Central memory CD4-positive, alpha-beta T cell (primary cell): ENCODE measurements around the gene ZNF638.

Experiments used
- DNase-seq: peaks from one replicate; pipeline ENCODE4 v3.0.0; 2022

The ZNF638 gene

DNA sequence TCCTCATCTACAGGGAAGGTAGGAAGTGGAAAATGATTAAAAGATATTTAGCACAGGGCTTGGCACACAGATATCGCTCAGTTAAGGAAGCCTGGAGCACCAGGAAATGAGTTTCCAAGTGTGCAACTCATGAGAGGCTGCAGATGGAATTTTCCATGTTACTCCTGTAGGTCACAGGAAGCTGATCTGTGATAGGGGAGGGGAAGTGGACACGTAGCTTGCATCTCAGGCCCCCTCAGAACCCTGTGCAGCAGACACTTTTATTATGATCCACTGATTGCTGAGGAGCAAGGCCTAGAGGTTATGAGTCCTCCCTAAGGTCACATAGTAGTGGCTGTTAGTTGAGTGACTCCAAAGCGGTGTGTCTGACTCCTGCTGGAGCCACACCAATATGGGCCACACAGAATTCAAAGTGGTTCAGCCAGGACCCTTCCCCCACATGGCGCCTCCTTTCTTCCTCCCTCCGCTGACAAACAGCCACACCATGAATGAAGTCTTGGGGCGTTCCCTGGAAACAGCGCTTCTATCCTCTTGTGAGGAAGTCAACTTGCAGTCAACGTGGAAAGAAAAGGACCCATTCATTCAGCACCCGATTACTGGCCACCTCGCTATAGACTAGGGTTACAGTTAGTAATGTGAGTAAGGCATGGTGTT is 143.3 kb downstream of the ZNF638 start:
- no peak for DNase-seq

- DNase-seq: no peak
Observed at GRCh38 chr2:71476495-71476894, 144.9 kb downstream of the ZNF638 start.

DNA sequence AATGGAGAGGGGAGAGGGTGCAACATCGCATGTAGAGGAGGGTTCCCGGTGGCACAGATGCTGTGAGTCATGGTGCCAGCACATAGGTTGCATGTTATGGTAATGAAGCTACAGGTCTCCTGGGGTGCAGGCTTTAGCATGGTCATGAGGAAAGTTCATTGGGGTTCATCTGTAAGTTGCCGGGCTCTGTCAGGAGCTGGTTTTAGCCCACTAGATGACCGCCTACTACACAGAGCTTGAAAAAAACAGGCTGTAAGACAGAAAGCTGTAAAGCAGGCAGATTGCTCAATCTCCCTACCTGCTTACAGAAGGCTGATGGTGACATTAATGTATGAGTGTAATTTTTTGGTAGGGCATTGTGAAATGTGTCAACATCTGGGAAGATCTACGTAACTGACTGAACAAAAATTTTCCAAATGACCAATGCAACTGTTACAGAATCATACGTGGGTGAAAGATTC is 145.7 kb downstream of the ZNF638 start:
- no peak for DNase-seq

DNA sequence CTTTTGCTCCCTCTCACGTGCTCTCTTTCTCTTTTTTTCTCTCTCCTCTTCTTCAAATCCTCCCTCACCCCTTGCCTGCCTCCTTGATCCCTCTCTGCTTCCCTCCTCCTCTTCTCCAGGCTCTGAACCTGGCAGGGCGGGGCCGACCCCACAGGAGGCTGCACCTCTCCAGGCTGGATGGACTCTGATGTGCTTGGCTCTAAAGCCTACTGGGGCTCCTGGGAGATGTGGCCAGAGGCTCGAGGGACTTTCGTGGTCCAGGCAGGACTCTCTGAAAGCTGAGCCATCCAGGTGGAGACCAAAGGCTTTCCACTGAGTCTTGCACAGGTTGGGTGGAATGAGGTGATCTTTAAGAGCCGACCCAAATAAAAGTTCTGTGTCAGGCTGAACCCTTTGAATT is 147.2 kb downstream of the ZNF638 start:
- DNase-seq: no peak

GRCh38 chr2:71479261-71479660 is 147.7 kb downstream of the ZNF638 start:
- DNase-seq: no peak

- DNase-seq: no peak
Observed at GRCh38 chr2:71481111-71481510, 149.5 kb downstream of the ZNF638 start.

DNA sequence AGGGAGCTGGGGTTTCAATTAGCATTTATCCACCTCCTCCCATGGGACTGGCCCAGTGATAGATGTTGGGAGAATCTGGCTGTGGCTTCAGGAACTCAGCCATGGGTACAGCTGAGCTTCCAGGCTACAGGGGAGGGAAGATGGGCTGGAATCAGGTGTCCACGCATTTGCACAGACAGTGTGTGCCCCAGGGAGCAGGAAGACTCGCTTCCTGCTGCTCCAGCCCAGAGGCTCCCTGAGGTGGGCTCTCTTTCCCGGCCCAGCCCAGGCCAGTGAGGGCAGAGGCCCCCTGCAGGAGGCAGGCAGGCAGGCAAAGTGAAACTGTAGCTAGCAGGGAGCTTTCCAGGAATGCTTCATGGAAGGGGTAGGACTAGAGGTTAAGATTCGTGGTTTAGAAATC is 150.5 kb downstream of the ZNF638 start:
- no peak for DNase-seq

- DNase-seq: no peak
Observed at GRCh38 chr2:71483246-71483645, 151.7 kb downstream of the ZNF638 start.

DNA sequence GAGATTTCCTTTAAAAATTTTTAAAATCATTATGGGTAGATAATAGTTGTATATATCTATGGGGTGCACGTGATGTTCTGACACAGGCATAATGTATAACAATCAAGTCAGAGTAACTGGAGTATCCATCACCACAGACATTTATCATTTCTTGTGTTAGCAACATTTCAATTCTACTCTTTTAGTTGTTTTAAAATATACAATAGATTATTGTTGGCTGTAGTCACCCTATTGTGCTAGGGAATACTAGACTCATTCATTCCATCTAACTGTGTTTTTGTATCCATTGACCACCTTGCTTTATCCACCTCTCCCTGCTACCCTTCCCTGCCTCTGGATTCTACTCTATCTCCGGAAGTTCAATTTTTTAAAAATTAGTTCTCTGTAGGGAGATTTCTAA is 152.8 kb downstream of the ZNF638 start:
- DNase-seq: no peak
